ENCODE data around the gene DDX51. TPM values are rescaled to one million over a fixed set of nuclear protein-coding genes. Genes with fewer than 3 reads are reported as not detected.

DDX51 gene, protein sequence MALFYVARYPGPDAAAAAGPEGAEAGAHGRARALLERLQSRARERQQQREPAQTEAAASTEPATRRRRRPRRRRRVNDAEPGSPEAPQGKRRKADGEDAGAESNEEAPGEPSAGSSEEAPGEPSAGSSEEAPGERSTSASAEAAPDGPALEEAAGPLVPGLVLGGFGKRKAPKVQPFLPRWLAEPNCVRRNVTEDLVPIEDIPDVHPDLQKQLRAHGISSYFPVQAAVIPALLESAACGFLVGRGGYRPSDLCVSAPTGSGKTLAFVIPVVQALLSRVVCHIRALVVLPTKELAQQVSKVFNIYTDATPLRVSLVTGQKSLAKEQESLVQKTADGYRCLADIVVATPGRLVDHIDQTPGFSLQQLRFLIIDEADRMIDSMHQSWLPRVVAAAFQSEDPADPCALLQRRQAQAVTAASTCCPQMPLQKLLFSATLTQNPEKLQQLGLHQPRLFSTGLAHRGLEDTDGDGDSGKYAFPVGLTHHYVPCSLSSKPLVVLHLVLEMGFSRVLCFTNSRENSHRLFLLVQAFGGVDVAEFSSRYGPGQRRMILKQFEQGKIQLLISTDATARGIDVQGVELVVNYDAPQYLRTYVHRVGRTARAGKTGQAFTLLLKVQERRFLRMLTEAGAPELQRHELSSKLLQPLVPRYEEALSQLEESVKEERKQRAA
- polyA plus RNA-seq (ENCODE audit: insufficient read length in 4 of 4), result 10 to 100 TPM; 12.9 to 24.7 (median 21.6) TPM

DNA sequence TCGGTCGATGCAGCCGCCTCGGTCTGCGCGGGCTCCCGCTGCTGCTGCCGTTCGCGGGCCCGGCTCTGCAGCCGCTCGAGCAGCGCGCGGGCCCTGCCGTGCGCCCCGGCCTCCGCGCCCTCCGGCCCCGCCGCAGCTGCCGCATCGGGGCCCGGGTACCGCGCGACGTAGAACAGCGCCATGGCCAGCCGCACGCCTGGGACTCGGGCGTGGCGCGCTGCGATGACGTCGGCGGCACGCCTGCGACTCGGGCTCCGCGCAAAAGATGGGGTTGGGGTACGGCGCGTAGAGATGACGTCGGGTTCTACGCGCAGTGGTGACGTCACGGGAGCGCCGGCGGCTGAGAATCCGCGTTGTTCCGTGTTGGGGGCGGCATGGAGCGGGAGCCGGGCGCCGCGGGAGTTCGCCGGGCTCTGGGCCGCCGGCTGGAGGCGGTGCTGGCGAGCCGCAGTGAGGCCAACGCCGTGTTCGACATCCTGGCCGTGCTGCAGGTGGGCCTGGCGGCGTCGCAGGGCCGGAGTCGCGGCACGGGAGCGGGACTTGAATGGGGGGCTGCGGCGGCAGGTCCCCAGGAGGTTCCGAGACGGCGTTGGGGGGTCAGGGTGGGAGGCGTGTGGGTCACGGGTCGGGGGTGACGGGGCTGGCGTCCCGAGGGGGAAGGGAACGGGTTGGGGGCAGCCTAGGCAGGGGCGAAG lies at the start of gene DDX51, which contains the start of gene NOC4L:
DDX51 (minus strand) TSS at position 205 of the 695 bp plus-strand sequence; CDS start at position 182, 23 bp downstream.
NOC4L (plus strand) TSS at position 343 of the 695 bp plus-strand sequence; CDS start at position 375, 32 bp downstream.
- peak; percentile 84 to 93 (median 90) for DNase-seq (ENCODE audit: low read depth in 4 of 4, low spot score in 2 of 4)

- DNase-seq (ENCODE audit: low read depth in 4 of 4, low spot score in 2 of 4), result no peak
Measured at GRCh38 chr12:132191715-132192553, 47.8 kb upstream of the DDX51 start.

DNA sequence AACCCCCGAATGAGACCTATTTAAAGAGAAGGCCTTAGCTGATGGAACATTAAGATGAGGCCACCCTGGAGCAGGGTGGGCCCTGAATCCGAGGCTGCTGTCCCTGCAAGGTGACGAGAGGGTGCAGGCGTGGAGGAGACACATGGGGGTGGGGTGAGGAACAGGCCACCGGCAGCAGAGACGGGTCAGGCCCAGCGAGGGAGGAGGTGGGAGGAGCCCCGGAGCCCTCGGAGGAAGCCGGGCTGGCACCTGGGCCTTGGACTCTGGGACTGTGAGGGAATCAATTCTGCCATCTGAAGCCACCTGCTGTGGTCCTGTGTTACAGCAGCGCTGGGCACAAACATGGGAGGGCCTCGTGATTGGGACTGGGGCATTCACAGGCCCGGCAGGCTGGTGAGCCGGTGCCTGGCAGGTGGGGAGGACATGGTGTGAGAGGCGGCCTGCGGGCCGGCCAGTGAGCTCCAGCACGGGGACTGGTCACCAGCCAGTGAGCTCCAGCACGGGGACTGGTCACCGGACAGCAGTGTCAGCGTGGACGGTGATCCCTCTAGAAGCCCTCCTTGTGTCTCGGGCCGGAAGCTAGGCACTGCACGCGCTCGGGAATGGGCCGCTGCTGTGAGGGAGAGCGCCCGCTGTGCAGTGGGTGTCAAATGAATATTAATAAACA lies 46.8 kb upstream of the DDX51 start:
- DNase-seq (ENCODE audit: low read depth in 4 of 4, low spot score in 2 of 4), result no peak

DNA sequence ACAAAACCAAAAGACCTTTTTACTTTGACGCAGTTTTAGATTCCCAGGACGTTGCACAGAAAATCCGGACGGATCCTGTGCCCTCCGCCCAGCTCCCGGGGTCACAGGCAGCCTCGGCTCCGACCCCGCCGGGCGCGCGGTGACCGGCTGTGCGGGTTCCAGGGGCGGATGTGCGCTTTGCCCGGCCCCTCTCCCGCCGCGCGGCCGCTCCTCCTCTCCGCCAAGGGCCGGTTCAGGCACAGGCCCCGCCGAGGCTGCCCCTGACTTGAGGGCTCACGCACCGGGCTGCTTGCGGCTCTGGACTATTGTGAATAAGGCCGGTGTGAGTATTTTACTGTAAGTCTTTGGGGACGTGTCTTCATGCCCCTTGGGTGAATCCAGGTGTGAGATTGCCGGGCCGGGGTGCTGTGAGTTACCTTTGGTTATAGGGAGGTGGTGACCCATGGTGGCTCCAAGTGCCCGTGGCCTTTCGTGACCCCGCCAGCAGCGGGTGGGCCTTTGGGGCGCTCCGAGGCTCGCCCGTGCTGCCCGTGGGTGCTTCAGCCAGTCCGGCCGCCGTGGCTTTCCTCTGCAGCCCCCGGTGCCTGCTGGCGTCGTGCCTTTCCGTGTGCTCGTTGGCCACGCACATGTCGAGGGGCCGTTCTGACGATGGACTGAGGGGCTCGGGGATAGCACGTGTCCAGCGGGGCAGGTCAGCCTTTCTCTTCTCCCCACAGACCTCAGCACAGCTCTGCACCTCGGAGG lies 46.1 kb upstream of the DDX51 start:
- no peak for DNase-seq (ENCODE audit: low read depth in 4 of 4, low spot score in 2 of 4)

DNA sequence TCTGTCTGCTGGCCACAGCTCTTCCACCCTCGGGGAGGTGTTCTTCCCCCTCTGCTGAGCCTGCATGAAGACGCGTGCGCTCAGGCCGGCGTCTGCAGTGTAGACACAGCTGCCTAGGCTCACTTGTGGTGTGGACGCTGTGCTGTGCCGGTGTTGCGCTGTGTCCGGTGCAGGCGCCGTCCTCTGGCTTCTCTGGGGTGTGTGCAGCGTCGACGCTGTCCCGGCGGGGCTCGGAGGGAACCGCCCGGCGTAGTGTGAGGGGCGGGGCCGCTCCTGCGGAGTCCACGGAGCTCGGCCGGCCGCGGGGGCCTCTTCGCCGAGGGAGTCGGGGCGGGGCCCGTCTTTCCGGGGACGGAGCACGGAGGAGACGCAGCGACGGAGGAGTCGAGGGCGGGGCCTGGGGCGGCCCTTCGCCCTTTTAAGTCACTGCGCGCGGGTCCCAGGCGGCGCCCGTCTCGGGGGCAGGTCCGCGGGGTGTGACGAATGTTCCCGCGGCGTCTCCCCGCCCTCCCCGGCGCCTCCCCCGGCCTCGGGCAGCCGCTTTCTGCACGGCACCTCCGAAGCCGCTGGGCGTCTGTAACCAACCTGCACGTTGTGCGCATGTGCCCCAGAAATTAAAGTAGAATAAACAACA lies 45.4 kb upstream of the DDX51 start:
- DNase-seq (ENCODE audit: low read depth in 4 of 4, low spot score in 2 of 4), result no peak

- DNase-seq (ENCODE audit: low read depth in 4 of 4, low spot score in 2 of 4), result no peak
Measured at GRCh38 chr12:132188916-132189325, 44.8 kb upstream of the DDX51 start.

GRCh38 chr12:132188451-132188901 lies 44.4 kb upstream of the DDX51 start:
- no peak for DNase-seq (ENCODE audit: low read depth in 4 of 4, low spot score in 2 of 4)

- DNase-seq (ENCODE audit: low read depth in 4 of 4, low spot score in 2 of 4), result no peak
Measured at GRCh38 chr12:132187646-132188450, 43.7 kb upstream of the DDX51 start.

DNA sequence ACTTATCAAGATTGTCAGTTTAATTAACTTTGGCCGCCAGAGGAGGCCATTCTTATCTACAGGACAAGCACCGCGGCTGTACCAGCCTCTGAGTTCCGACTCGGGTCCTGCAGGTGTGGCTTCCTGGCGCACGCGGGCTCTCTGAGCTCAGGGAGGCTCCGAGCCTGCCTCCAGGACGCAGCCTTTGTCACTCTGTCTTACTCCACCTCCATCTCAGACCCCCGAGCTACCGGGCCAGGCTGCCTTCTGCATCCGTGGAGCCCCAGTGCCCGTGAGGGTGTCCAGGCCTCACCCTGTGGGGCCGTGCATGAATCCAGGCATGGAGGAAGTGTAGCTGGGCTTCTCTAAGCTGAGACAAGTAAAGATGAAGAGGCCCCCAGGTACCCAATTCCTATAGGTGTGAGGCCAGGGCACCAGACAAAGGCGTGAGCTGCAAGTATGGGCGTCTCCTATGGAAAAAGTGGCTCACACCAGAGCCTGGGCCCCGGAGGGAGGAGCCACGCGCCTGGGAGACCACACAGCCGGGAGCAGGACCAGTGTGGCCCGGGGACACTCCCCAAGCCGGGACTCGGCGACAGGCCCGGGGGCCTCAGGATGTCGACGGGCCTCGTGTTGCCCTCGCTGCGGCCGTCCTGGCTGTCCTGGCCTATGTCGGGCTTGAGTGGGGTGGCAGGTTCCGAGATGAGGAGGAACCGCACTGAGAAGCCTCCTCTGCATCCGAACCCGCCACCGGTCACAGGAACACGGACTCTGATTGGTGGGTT lies 42.9 kb upstream of the DDX51 start:
- DNase-seq (ENCODE audit: low read depth in 4 of 4, low spot score in 2 of 4), result no peak

- DNase-seq (ENCODE audit: low read depth in 4 of 4, low spot score in 2 of 4), result no peak
Measured at GRCh38 chr12:132186208-132186856, 42.2 kb upstream of the DDX51 start.

GRCh38 chr12:132185705-132186104 lies 41.6 kb upstream of the DDX51 start:
- DNase-seq (ENCODE audit: low read depth in 4 of 4, low spot score in 2 of 4), result no peak

DNA sequence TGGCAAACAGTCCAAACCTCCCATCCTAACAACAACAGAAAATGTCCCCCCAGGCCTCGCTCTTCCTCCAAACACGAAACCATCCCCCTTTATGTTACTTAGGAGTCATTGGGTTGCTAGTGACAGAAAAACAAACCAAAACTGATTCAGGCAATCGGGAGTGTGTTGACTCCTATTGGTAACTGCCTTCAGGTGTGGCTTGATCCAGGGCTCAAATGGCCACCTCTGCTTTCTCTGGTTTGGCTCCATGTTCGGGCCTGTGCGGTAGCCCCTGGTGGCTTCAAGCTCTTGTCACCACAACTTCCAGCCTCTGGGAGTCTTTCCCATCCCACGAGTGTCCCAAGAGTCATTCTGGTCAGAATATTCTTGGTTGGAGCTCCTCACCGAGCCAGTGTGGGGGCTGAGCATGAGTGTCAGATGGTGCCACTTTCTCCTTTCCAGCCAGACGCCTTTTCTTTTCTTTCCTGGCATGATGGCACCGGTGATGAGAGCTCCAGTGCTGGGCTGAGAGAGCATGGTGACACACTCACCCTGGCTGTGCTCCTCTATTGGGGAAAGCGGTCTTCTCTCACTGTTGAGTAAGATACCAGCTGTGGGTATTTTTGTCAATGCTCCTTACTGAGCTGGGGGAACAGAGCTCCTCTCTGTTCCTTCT lies 38.7 kb upstream of the DDX51 start:
- DNase-seq (ENCODE audit: low read depth in 4 of 4, low spot score in 2 of 4), result no peak

DNA sequence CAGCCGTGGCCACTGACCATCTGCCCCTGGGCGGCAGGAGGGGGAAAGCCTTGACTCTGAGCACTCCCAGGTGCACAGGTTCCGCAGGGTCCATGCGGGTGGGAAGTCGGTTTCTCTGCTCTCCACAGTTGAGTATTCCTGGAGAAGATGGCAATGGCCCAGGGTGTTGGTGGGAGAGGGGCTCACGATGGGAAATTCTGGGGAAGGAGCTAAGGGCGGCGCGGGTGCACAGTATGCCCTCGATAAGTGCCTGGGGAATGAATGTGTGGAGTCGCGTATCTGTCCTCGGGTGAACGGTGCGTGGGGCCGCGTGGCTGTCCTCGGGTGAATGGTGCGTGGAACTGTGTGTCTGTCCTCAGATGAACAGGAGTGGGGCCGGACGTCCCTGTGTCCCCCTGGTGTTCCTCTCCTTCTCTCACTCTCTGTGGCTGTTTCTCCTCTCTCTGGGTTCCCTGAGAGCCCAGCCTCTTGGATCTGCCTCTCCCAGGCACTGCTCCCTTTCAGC lies 38.1 kb upstream of the DDX51 start:
- DNase-seq (ENCODE audit: low read depth in 4 of 4, low spot score in 2 of 4), result no peak

- DNase-seq (ENCODE audit: low read depth in 4 of 4, low spot score in 2 of 4), result no peak
Measured at GRCh38 chr12:132181570-132182200, 37.6 kb upstream of the DDX51 start.
